GM18508 (cell line): Measurements from ENCODE around the gene DNMT1.
"Not testable (repeated sequence)": the region's sequence is repeated elsewhere in the genome, so short reads cannot be mapped to it uniquely, and the experiment has no call there.

Source experiments
- ATAC-seq: cut with Tn5 transposase; IDR thresholded peaks from one replicate; pipeline ENCODE4 v1.9.1; 2021; ENCODE audit warnings: moderate number of reproducible peaks; ENCODE audit not compliant: insufficient read depth, unreplicated experiment

Gene DNMT1

DNA sequence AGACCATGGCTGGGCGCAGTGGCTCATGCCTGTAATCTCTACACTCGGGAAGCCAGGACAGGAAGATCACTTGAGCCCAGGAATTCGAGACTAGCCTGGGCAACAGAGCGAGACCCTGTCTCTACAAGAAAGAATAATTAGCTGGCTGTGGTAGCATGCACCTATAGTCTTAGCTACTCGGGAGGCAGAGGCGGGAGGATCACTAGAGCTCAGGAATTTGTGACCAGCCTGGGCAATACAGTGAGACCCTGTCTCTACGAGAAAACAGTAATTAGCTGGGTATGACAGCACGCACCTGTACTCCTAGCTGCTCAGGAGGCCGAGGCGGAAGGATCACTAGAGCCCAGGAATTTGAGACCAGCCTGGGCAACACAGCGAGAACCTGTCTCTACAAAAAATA lies 7.4 kb downstream of the DNMT1 start:
- no peak for ATAC-seq

DNA sequence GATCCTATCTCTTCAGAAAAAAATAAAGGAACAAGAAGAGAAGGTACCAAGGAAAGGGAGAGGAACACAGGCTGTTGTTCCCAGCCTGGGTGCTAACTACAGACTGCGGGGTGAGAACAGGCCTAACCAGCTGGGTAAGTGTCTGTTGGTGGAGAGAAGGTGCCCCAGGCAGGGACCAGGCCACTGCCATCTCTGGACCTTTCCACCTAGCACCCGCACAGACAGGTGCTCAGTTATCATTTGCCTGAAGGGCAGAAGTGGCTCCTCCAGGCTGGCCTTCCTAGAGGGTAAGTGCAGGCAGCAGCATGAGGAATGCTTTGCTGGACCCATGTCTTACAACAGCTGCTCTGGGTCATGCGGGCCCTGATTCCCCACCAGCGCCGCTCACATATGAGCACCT lies 10.1 kb downstream of the DNMT1 start:
- ATAC-seq: no peak

DNA sequence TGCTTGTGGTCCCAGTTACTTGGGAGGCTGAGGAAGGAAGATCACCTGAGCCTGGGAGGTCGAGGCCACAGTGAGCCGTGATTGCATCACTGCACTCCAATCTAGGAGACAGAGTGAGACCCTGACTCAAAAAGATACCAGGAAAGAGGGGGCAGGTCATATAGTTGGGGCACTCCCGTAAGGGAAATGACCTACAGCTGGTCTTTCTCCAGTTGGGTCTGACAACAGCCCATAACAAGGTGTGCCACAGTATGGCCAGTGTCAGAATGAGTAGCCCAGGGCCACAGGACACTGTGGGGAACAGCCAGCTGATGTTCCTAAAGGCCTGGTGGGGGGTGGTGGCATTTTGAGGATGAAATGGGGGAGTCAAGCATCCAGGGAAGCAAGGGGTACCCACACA lies 10.8 kb downstream of the DNMT1 start:
- ATAC-seq: no peak

- ATAC-seq: no peak
Observed at GRCh38 chr19:10182847-10183246, 11.9 kb downstream of the DNMT1 start.

DNA sequence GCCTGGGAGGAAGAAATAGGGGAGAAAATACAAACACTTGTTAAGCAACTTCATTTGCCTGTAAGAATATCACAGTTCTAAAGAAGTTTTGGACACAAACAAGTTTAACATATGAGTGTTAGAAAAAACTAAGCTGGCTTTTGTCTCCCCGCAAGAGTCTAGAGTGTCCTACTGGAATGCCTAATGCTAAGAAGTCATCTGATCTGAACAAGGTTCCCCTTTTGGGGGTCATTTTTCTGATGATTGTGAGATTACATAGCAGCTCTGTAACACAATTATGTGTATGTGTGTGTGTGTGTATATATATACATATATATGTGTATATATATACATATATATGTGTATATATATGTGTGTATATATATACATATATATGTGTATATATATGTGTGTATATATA lies 12.7 kb downstream of the DNMT1 start:
- no peak for ATAC-seq

GRCh38 chr19:10180459-10180858 lies 14.3 kb downstream of the DNMT1 start:
- no peak for ATAC-seq

GRCh38 chr19:10180024-10180423 lies 14.7 kb downstream of the DNMT1 start:
- ATAC-seq: not testable (repeated sequence)

DNA sequence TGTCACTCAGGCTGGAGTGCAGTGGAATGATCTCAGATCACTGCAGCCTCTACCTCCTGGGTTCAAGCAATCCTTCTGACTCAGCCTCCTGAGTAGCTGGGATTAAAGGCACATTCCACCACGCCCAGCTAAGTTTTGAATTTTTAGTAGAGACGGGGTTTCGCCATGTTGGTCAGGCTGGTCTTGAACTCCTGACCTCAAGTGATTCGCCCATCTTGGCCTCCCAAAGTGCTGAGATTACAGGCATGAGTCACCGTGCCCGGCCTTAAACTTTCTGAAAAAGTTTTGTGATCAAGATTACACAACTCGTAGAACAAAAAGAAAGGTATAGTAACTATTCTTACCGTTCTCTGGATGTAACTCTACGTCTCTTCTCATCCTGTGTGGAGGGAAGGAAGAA lies 21.2 kb downstream of the DNMT1 start:
- no peak for ATAC-seq

DNA sequence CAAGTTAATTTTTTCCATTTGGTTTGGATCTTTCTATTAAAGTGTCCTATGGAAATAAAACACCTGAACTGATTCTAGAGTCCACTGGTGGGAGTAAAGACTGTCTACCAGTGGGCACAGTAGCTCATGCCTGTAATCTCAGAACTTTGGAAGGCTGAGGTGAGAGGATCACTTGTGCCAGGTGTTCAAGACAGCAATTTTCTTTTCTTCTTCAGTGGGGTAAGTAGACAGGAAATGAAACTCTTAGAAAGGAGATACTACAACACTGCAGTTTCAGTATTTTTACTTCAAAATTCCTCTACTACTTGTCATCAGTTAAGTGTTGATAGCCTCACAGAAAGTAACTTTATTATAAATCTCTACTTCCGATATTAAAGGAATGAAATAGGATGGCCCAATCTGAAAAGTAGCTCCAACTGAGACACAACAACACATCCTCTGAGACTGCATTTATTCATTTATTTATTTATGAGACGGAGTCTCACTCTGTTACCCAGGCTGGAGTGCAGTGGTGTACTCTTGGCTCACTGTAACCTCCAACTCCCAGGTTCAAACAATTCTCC lies 26.3 kb downstream of the DNMT1 start:
- ATAC-seq: no peak

- ATAC-seq: no peak
Observed at GRCh38 chr19:10167459-10167858, 27.3 kb downstream of the DNMT1 start.

DNA sequence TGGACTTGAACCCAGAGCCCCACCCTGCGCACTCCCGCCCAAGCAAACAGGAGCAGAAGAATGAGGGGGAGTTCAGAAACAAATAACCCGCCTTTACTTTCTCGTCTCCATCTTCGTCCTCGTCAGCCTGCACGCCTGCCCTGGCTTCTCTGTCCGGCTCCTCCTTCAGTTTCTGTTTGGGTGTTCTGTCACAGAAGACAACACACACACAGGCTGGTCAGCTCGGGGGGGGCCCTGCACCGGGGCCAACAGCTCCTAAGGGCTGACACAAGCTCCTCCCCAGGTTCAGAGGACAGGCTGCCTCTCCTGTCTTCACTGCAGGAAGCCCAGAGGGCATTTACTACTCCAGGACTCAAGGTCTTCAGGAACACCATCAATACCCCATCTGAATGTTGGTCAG lies 28.3 kb downstream of the DNMT1 start:
- ATAC-seq: not testable (repeated sequence)

DNA sequence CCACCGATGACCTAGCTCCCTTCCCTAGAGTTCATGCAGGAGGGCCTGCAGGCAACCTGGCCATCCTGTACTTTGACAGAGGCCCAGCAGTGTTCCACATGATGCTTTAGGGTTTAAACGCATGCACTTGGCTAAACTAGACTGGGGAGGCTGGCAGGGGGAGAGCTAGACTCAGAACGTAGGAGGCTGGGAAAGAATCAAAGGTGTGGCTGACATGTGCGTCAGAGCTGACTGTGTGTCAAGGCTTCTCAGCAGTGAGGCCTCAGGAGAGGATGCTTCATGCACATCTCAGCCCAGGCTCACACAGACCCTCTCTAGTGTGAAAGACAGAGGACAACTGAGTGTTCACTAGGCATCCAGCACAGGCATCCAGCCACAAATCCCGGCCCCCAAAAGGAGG lies 28.7 kb downstream of the DNMT1 start:
- no peak for ATAC-seq

DNA sequence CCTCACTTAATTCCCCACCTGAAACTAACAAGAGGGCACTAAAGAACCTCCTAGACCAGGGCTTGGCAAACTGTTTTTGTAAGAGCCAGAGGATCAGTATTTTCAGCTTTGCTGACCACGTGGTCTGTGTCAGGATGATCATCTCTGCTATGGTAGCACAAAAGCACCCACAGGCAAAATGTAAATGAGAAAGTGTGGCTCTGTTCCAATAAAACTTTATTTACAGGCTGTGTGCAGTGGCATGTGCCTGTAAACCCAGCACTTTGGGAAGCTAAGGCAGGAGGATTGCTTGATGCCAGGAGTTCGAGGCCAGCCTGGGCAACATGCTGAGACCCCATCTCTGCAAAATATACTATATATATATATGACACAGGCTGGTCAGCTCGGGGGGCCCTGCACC lies 31.2 kb downstream of the DNMT1 start:
- no peak for ATAC-seq

GRCh38 chr19:10159610-10160009 lies 35.1 kb downstream of the DNMT1 start:
- no peak for ATAC-seq

DNA sequence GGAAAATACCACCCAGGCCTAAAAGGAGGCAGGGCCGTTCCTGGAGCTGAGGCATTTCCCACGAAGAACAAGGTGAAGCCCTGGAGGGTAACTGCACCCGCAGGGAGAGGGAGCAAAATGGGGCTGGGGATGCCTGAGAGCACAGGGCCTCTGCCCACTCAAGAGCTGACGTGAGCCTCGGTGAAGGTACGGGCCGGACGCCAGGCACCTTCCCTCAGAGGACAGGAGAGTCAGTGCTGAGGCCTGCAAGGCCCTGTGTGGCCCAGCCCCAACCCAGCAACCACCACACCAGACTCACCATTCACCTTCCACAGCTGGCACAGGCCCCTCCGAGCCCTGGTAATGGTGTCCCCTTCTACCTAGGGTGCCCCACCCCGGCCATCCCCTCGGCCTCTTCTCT lies 36.3 kb downstream of the DNMT1 start:
- ATAC-seq: no peak

DNA sequence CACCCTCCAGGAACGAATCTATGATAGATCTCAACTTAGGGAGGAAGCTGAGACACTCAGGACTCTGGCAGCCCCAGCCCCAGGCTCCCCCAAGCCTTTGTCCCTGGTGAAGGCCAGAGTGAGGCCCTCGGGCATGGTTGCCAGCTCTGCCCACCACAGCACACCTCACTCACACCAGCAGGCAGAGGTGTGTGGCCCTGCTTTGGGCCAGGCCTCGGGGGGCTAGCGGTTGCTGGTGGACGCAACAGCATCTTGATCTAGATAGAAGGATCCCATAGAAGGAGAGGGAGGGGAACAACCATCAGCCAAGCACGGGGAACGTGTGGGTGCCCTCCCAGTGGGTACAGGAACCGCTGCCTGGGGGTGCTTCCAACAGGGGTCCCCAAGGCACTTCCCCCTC lies 36.7 kb downstream of the DNMT1 start:
- ATAC-seq: no peak

DNA sequence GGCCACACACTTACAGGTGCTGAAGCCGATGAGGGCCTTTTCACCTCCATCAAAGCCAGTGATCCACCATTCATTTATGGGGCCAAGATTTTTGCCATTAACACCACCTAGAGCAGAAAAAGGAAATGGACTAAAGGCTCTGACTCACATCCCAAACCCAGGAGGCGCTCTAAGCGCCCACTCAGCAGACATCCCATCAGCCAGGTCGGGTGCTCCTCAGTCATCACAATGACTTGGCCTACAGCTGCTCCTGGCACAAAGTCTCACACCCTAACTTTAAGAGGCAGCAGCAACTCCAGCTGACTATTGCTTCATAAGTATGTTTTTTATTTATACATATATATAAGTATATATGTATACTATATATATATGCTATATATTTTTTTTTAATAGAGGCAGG lies 38.9 kb downstream of the DNMT1 start:
- ATAC-seq: no peak

- ATAC-seq: no peak
Observed at GRCh38 chr19:10152100-10152499, 42.7 kb downstream of the DNMT1 start.

GRCh38 chr19:10151521-10151920 lies 43.2 kb downstream of the DNMT1 start:
- no peak for ATAC-seq

DNA sequence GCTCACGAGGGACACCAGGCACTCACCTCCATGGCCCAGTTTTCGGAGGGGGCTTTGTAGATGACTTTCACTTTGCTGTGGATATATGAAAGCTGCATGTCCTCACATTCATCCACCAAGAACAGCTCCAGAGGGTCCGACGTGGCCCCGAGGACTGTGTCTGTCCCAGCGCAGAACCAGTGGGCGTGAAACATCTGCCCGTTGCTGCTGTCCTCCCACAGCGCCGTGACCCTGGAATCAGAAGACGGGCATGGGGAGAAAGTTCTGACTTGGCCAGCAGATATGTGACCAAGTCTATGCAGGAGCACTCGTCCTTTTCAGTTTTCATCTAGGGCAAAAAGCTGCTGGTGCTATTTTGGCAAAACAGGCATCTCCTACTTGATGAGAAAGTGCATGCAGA lies 45.3 kb downstream of the DNMT1 start:
- no peak for ATAC-seq

DNA sequence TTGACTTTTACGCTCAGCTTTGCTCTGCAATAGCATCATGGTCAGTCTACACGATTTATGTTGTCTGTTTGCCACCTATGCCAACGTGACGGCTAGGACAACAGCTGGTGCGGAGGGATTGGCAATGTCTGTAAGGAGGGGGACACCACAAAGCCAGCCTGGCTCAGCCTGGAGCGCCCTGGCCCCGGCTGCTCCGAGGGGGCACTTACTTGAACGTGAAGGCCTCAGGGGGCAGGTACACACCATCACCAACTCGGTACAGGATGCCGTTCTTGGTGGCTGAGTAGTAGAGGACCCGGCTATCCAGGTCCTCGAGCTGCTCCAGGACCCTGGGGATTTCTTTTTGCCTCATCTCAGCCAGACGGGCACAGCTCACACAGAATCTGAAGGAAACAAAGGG lies 48.6 kb downstream of the DNMT1 start:
- no peak for ATAC-seq

GRCh38 chr19:10145031-10145430 lies 49.7 kb downstream of the DNMT1 start:
- no peak for ATAC-seq

DNA sequence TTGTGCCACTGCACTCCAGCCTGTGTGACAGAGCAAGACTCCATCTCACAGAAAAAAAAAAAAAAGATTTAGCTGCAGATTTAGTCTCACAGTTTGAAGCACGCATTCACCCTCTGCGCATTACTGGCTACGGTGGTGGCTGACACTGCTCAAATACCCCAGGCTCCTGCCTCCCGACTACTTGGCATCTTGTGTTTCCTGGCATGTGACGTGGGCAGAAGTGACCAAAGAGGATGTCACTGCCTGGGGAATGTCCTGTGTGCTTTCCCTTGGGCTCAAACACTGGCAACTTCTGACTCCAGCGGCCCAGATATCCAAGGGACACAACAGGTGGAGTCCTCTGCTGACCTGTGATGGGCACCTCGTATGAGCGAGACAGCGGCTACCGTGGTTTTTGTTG lies 50.4 kb downstream of the DNMT1 start:
- no peak for ATAC-seq
